Liver (tissue), 3 donors: Measurements from ENCODE around the gene EVX1.

Experiments used
- CTCF ChIP-seq: fragments of 150-350 bp; IDR thresholded peaks from 2 replicates; pipeline ENCODE4 v1.5.1; 2017; ENCODE audit warnings: improper control_type of control experiment, low read depth, low read length; ENCODE audit not compliant: missing input control
- JUND ChIP-seq, 2 donors: IDR thresholded peaks; 2 replicates each; pipeline ENCODE4 v1.6.1; 2016; ENCODE audit warnings: antibody characterized with exemption in 2 of 2
- REST ChIP-seq: IDR thresholded peaks from 2 replicates; pipeline ENCODE4 v1.6.1; 2016; ENCODE audit warnings: antibody characterized with exemption, mild to moderate bottlenecking
- RXRA ChIP-seq, 2 donors: IDR thresholded peaks; 2 replicates each; pipeline ENCODE4 v1.6.1; 2017 to 2018; ENCODE audit warnings: antibody characterized with exemption in 2 of 2, mild to moderate bottlenecking in 1 of 2
- TAF1 ChIP-seq: conservative IDR thresholded peaks from 2 replicates; pipeline ENCODE4 v1.6.1; 2016; ENCODE audit warnings: antibody characterized with exemption, mild to moderate bottlenecking
- donor health status: healthy.
- donor health status: healthy.

- TF ChIP-seq TAF1, result no peak
- TF ChIP-seq RXRA (IDR thresholded peaks at IDR 0.05), result no peak
- TF ChIP-seq CTCF, result no peak
- no peak for TF ChIP-seq JUND (IDR thresholded peaks at IDR 0.05)
- no peak for TF ChIP-seq REST
Observed at GRCh38 chr7:27249724-27250556, 7.3 kb downstream of the EVX1 start.
